NK-92 (cell line): ENCODE results near the gene RAVER2.
"Not testable (repeated sequence)": the region's sequence is repeated elsewhere in the genome, so short reads cannot be mapped to it uniquely, and the experiment has no call there.

Experiments used
- DNase-seq: peaks from one replicate; lab custom pipeline; 2025; ENCODE audit not compliant: unreplicated experiment; lab: John Stamatoyannopoulos, UW

Gene RAVER2

DNA sequence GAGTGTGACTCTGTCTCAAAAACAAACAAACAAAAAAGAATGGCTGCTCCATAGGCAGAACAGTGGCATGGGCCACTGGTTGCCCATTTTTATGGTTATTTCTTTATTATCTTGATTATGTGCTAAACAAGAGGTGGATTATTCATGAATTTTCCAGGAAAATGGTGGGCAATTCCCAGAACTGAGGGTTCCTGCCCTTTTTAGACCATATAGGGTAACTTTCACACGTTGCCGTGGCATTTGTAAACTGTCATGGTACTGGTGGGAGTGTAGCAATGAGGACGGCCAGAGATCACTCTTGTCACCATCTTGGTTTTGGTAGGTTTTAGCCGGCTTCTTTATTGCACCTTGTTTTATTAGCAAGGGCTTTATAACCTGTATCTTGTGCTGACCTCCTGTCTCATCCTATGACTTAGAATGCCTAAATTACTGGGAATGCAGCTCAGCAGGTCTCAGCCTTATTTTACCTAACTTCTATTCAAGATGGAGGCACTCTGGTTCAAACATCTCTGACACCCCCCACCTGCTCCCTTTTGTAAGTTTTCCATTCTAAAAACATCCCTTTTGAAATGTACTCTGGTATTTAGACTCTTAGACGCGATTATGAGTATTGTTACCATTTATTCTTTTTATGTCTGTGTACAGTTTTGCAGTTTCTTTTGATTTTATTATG, 57.1 kb downstream of the RAVER2 start:
- no peak for DNase-seq

DNA sequence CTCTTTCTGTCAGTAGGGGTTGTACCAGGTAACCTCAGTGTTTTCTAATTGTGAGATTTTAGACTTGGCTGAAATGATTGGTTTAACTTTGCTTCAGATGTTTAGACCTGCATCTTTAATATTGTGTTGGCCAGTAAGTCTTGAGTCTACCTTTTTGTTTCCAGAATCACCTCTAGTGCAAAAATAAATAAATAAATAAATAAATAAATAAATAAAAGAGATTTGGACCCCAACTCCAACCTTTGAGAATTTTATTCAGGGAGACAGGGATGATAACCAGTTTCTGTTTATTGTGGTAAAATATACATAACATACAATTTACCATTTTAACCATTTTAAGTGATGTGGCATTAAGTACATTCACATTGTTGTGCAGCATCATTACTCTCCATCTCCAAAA, 64.4 kb downstream of the RAVER2 start:
- no peak for DNase-seq

DNA sequence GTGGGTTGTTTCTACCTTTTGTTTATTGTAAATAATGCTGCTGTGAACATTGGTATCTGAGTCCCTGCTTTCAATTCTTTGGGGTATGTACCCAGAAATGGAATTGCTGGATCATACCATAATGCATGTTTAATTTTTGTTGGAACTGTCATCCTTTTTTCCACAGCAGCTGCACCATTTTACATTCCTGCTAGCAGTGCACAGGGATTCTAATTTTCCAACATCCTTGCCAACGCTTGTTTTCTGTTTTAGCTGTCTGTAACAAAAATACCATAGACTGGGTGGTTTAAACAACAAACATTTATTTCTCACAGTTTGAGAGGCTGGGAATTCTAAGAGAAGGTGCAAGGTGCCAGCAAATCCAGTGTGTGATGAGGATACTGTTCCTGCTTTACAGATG, 65.1 kb downstream of the RAVER2 start:
- no peak for DNase-seq

DNA sequence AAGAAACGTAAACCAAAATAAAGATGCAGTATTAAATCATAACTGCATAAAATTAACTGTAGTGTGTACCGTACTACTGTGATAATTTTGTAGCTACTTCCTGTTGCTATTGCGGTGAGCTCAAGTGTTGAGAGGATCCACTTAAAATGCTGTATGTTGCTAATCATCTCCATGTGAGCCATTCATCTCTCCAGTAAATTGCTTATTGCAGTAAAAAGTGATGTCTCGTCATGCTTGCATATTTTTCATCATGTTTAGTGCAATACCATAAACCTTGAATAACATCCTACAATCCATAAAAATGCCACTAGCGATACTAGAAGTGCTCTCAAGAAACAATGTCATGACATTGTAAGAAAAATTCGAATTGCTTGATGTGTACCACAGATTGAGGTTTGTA, 66.3 kb downstream of the RAVER2 start:
- no peak for DNase-seq

DNA sequence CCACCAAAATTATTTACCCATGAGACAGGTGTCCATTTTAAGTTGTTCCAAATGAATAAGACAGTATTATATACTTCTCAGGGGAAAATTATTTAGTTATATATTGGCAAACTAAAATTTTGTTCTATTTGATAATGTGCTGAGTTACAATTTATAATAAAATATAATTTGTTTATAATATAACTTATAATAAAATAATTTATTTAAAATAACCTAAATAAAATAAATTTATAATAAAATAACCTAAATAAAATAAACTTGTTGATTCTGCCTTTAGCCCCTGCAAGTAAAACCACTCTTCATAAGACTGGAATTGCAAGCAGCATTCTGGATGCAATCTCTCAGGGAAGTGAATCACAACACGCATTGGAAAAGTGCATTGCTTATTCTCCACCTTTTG, 69.6 kb downstream of the RAVER2 start:
- DNase-seq = no peak

DNA sequence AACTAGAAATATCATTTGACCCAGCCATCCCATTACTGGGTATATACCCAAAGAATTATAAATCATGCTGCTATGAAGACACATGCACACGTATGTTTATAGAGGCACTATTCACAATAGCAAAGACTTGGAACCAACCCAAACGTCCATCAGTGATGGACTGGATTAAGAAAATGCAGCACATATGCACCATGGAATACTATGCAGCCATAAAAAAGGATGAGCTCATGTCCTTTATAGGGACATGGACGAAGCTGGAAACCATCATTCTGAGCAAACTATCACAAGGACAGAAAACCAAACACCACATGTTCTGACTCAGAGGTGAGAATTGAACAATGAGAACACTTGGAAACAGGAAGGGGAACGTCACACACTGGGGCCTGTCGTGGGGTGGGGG, 72.5 kb downstream of the RAVER2 start:
- not testable (repeated sequence) for DNase-seq

DNA sequence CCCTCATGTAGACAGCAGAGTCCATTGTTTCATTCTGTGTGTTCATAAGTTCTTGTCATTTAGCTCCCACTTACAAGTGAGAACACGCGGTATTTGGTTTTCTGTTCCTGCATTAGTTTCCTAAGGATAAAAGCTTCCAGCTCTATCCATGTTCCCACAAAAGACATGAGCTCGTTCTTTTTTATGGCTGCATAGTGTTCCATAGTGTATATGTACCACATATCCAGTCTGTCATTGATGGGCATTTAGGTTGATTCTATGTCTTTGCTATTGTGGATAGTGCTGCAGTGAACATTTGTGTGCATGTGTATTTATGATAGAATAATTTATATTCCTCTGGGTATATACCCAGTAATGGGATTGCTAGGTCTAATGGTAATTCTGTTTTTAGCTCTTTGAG, 75.7 kb downstream of the RAVER2 start:
- not testable (repeated sequence) for DNase-seq

DNA sequence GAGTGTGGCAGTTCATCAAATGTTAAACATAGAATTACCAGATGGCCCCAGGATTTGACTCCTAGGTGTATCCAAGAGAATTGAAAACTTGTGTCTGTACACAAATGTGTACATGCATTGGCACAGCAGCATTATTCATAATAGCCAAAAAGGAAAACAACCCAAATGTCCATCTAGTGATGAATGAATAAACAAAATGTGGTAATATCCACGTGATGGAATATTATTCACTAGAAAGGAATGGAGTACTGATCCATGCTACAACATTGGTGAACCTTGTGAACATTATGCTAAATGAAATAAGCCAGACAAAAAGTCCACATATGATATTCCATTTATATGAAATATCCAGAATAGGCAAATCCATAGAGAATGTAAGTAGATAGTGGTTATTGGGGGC, 77.7 kb downstream of the RAVER2 start:
- no peak for DNase-seq

DNA sequence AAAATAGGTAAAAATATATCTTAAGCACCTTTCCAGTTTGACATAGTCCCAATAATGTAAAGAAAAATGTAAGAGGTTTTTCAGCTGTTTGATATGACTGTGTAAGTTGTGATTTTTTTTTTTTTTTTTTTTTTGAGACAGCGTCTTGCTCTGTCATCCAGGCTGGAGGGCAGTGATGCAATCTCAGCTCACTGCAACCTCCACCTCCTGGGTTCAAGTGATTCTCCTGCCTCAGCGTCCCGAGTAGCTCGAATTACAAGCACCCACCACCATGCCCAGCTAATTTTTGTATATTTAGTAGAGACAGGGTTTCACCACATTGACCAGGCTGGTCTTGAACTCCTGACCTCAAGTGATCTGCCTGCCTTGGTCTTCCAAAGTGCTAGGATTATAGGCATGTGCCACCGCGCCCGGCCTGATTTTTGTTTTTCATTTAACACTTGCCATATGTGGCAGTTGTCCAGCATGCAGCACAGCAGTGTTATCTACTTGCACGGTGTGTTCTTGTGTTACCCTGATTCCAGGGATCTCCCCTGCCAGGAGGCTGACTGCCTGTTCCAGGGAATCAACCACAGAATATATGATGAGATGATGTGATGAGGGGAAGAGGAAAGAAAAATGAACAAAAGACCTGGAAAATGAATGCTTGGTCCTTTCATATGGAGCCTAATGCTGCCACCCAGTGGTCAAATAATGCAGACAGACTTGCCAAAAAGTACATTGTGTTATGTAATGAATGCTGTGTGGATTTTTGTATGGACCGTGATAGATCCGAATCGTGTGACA, 79.0 kb downstream of the RAVER2 start:
- no peak for DNase-seq

DNA sequence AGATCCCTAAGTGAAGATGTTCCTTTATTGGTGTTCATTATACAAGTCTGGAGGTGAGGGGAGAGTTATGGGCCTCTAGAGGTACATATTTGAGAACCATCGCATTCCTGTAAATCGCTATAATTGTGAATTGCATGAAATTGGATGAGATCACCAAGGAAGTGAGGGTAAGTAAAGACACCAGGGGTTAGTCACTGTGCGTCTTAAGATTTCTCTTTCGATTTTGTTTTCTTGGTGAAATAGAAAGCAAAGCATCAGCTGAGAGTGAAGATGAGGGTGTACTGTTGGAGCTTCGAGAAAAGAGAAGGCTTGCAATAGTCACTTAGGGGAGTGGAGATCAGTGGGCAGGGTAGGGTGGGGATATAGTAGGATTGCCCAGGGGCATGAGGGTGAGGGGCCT, 82.1 kb downstream of the RAVER2 start:
- no peak for DNase-seq

DNA sequence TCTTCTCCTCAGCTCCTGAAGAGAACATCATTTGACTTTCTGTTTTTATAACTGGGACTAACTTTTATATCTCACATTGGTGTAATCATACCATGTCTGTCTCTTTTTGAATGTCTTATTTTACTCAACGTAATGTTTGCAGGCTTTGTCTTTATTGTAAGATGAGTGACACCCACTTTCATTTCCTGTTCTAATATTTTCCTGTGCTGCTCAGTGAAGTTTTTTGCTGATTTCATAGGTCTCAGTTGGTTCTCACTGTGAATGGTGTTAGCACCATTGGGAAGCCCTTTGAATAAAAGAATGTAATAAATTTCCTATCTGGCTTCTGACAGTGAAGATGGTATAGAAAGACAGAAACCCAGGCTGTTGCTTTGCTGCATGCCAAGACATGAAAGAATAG, 84.0 kb downstream of the RAVER2 start:
- DNase-seq = no peak

DNA sequence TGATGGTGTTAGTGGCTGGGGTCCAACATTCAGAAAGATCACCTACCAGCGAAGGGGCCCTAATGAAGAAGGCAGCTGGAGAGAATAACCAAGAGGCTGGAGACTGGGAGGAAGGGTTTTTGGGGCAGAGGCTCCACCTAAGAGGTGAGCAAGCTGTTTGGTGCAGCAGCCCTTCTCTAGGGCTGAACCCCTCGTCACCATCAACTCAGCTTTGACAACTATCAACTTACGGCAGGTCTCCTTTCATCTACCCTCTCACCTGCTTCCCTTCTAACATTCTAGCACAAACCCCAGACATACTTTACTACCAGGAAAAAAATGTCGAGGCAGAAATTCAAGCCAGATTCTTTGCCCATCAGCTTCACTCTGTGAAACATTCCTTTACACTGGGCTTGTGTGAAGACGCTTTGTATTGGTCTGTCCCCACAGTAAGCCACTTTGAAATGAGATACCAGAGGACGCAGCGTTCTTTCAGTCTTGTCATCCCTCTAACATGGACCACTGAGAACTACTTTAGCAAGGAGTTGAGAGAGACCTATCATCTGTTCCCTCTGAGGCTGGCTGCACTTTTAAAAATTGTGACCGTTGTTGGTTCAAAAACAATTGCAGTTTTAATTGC, 84.6 kb downstream of the RAVER2 start:
- DNase-seq = no peak

DNA sequence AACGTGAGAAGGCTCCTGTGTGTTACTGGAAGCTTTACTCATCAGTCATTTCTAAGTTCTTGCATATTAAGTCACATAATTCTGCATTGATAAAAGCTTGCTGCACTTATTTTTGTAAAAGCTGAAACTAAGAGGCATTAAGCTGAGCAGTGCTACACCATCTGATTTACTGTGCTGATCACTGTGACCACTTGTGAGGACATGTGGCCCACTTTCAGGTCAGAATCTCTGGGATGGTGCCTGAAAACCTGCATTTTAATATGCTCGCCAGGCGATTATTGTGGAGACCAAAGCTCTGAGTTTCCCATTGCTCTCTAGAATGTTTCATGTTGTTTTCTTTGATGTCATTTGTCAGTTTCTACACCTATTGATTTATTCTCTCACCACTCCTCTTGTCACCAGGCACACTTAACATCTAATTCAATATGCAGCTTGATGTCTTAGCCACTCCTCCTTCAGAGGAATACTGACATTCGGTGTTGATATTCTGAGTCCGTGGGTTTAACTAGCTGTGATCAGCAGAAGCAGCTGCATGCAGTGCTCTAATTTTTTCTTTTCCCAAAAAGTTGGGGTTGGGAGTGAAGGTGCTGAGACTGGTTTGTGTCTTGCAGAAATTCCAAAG, 85.3 kb downstream of the RAVER2 start:
- DNase-seq = no peak

DNA sequence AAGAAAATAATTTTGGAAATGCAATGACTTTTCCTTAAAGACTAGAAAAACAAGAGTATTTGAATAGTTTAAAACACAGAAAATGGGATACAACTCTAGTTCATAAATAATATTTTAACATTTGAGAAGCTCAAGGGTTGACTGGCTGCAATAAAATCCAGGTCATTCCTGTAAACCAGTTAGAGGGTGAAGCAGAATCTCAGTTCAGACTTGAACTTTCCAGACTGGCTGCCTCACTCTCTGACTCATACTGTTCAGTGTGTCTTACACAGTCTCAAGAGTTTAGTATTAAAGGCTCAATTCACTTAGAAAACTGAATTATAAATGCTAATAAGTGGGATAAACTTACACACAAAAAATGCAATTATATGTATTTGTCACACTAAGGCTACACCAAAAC, 89.9 kb downstream of the RAVER2 start:
- no peak for DNase-seq

DNA sequence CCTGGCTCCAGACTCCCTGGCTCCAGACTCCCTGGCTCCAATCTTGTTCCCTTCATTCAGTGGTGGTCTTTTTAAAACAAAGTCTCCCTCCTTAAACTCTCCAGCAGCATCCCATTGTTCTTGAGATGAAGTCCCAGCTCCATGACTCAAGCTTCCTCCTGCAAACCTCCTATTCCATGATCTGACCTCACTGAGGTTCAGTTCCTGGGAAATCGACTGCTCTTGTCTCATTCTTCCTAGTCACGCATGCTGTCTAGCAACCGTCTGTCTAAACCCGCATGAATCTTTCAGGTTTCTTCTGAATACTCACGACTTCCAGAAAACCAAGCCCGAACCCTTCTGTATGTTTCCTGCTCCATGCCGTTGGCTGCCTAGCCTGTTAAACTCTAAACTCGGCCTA, 91.9 kb downstream of the RAVER2 start:
- no peak for DNase-seq

DNA sequence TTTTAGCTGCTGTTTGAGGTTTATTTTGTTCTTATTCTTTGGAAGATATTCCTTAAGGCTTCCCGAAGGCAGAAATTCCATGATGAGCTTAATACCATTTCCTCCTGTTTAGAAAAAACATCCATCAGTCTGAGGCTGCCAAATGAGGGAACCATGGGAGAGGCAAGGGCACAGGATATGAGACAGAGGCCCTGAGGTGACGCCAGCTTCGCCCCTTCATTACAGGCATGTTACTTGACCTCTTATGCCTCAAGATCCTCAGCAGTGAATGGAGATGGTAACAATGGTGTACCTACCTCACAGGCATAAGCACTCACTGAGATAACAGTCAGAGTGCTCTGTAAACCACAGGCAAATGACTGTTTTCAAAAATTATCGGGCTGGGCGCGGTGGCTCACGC, 93.6 kb downstream of the RAVER2 start:
- DNase-seq = no peak

DNA sequence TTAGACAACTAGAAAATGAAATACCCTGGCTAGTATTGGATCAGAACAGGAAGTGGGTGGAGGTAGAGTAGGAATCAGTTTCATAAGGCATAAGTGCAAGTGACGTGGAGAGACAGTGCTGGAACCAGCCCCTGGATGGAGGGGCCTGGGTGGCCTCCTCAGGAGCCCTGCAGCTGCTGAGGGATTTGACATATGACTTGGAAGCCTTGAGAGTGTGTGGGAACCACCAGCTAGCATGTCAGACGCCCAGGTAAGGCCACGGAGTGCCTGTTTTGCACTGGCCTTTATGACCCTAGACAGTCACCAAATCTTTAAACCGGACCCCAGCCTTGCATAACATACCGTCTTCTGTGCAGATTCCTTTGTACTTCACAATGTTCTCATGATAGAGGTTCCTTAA, 94.4 kb downstream of the RAVER2 start:
- DNase-seq = no peak

DNA sequence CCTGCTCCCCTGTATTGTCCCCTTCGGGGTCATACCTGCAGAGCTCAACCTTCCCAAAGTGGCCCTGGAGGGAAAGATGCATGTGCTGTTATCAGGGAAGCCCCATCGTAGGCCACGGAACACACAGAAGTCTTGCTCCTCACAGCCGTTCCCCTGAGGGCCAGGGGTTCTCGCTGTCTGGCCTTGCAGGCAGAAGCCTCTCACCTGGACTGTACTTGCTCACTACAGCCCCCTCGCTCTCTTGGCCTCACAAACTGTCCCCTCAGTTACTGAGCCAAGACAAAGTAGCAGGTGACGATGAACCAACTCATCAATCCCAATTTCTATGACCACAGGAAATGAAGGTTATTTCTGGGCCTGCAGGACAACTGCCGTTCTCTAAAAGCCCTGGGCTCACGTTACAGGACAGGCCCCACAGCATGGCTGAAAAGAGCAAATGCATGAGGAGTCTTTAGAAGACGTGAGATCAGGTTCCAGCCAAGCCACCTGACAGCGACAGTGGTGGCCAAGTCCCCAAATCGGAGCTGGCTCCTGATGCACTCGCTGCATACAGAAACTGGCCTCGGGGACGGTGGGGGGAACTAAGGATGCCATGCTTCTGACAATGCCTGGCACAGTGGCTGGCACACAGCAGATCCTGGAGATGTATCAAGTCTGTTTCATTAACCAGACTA, 95.0 kb downstream of the RAVER2 start:
- DNase-seq = no peak

DNA sequence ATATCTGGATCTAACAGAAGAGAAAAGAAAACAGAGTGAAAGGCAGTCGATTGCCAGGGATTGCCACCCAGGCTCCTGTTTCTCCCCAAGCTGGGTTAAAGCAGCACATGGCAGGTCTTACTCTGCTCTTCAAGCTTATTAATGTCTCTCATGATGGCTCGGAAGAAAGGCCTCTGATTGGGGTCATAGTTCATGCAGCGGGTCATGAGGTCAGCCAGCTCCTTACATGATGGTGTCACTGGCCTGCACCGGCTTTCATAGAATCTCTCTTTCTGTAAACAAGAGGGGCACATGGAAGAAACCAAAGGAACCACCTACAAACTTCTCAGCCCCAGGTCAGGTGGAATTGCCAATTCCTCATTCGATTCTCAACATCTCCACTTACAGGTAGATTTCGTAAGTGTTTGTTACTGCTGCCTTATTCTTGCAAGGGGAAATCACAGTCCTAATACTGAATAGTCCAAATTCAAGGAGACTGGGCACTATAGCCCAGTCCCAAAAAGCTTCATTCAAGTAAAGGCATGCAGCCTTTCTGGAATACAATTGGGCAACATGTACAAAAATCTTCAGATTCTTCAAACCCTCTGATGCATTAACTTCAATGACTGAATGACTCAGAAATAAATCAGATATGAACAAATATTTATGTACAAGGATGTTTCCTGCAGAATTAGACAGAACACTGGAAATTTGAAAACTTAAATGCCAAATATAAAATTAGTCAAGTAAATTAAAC, 96.6 kb downstream of the RAVER2 start:
- DNase-seq = no peak

DNA sequence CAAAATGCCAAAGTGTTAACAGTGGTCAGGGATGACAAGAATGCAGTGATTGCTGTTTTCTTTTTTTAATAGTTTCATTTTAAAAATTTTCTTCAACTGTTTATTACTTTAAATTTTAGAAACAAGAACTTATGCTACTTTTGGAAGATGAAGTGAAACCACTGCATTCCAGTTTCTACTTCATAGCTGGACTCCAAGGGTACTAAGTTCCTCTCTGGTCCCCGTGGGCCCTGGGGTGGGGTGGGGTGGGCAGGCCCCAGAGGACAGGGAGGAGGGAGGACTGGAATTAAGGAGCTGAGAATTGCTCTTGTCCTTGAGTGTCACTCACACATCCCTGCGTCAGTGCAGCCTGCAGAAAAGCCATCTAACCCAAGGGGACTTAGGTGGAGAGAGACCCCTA, 97.3 kb downstream of the RAVER2 start:
- DNase-seq = no peak

DNA sequence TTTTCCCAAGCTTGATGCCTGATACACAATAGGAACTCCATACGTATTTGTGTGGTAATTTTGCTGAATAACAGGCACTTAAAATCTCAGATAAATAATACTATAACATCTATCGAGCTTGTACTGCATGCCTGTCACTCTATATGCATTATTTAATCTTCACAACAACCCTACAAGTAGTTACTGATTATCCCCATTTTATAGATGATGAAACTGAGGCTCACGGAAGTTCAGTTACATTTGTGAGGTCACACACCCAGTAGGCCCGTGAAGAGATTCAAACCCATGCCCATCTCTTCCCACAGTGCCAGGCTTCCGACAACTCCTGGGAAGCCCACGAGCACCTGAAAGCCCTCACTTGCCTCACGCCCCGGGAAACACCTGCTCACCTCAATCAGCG, 98.8 kb downstream of the RAVER2 start:
- DNase-seq = no peak
